AG04450 (cell line): ENCODE results near the gene RPS6KB2. TPM values are rescaled to one million over a fixed set of nuclear protein-coding genes. Genes with fewer than 3 reads are reported as not detected.

Experiments
- CTCF ChIA-PET: fragments of 300-600, 350-600 bp; formaldehyde crosslinking; extraction: SDS; loops from one replicate; lab custom pipeline; 2022; ENCODE audit warnings: antibody characterized with exemption, inconsistent platforms; lab: Charles Lee
- POLR2A ChIA-PET: fragments of 350-600 bp; formaldehyde crosslinking; extraction: SDS; loops from one replicate; lab custom pipeline; 2021; ENCODE audit warnings: antibody characterized with exemption, inconsistent platforms; lab: Yijun Ruan, JAX
- DNase-seq: peaks from one replicate; pipeline ENCODE4 v3.0.0-alpha.2; 2011; ENCODE audit warnings: low read depth, low spot score
- H3K27ac ChIP-seq: one replicate; pipeline ENCODE4 v1.5.1; 2012; ENCODE audit warnings: low read depth, low read length, control low read depth
- H3K27me3 ChIP-seq: one replicate; pipeline ENCODE4 v1.6.0; 2012; ENCODE audit warnings: low read length; ENCODE audit not compliant: control insufficient read depth, insufficient read depth
- H3K4me3 ChIP-seq: 2 replicates; pipeline ENCODE4 v1.5.1; 2011; ENCODE audit warnings: mild to moderate bottlenecking, low read depth, low read length, control low read depth
- H3K9me3 ChIP-seq: 2 replicates; pipeline ENCODE4 v1.5.1; 2012; ENCODE audit warnings: low read length; ENCODE audit not compliant: control insufficient read depth, insufficient read depth
- CTCF ChIP-seq: IDR thresholded peaks from 2 replicates; pipeline ENCODE4 v1.5.1; 2011; ENCODE audit warnings: low read depth, low read length, control low read depth, inconsistent platforms
- polyA plus RNA-seq: library from polyadenylated mRNA; depleted of rRNA; stranded (reverse); fragments of >200 nt; gene quantifications from 2 replicates; pipeline ENCODE4 v1.2.3, GENCODE V29; 2011

RPS6KB2 gene
- polyA plus RNA-seq, 1 experiment, result 36.0 TPM

GRCh38 chr11:67434395-67434881, 6.1 kb downstream of the RPS6KB2 start:
- H3K27ac ChIP-seq, result no peak overlapping the region
- H3K9me3 ChIP-seq, result no peaks in the 10 kb centered on the region
- H3K4me3 ChIP-seq, result no peak overlapping the region
- no peak for DNase-seq
- CTCF ChIA-PET, result no interaction called here
- POLR2A ChIA-PET, result no interaction called here
- TF ChIP-seq CTCF, result no peak
- H3K27me3 ChIP-seq, result no peaks in the 10 kb centered on the region

GRCh38 chr11:67435031-67435726, 6.9 kb downstream of the RPS6KB2 start:
- ChIA-PET CTCF (interaction anchor here (1.8 kb wide), 1 partner anchor 84 kb away, joined by 4 read pairs; no protein-coding TSS in a partner anchor), POLR2A (no interaction called here)
- Histone ChIP-seq H3K4me3 (no peak overlapping the region), H3K27ac (peak overlapping the region; percentile 21), H3K9me3 (no peaks in the 10 kb centered on the region), H3K27me3 (no peaks in the 10 kb centered on the region)
- TF ChIP-seq CTCF, result no peak
- no peak for DNase-seq

- CTCF ChIA-PET, result interaction anchor here (1.8 kb wide), 1 partner anchor 84 kb away, joined by 4 read pairs; no protein-coding TSS in a partner anchor
- H3K27ac ChIP-seq, result peak overlapping the region; percentile 21
Measured at GRCh38 chr11:67435727-67436458, 7.6 kb downstream of the RPS6KB2 start.

GRCh38 chr11:67436459-67437081, 8.3 kb downstream of the RPS6KB2 start:
- Histone ChIP-seq H3K9me3 (no peaks in the 10 kb centered on the region), H3K27ac (no peak overlapping the region), H3K4me3 (no peak overlapping the region), H3K27me3 (no peaks in the 10 kb centered on the region)
- no peak for TF ChIP-seq CTCF
- no peak for DNase-seq
- CTCF ChIA-PET, result interaction anchor here (0.7 to 1.8 kb wide), 2 partner anchors 21 to 85 kb away, joined by 4 to 5 read pairs; no protein-coding TSS in a partner anchor
- POLR2A ChIA-PET, result no interaction called here

More at GRCh38 chr11:67435727-67436458, 7.6 kb downstream of the RPS6KB2 start:
- Histone ChIP-seq H3K9me3 (no peaks in the 10 kb centered on the region), H3K27me3 (no peaks in the 10 kb centered on the region), H3K4me3 (no peak overlapping the region)
- POLR2A ChIA-PET, result no interaction called here
- no peak for DNase-seq
- TF ChIP-seq CTCF, result no peak
